CD14-positive monocyte (primary cell): ENCODE measurements around the gene ATXN1. TPM values are rescaled to one million over a fixed set of nuclear protein-coding genes. Genes with fewer than 3 reads are reported as not detected.

Experiments used
- DNase-seq, 3 donors: peaks; one replicate each; pipeline ENCODE4 v3.0.0-alpha.2; 2011 to 2022
- H2AFZ ChIP-seq: 2 replicates; pipeline ENCODE4 v1.6.0; 2012; ENCODE audit warnings: mild to moderate bottlenecking, low read depth, low read length, inconsistent platforms; ENCODE audit not compliant: insufficient read depth, poor library complexity, severe bottlenecking
- H3K27ac ChIP-seq, 2 donors: 1 replicate in 1 of 2; 2 replicates in 1 of 2; pipeline ENCODE4 v1.5.1; 2012 to 2013; ENCODE audit warnings: low read length in 2 of 2, control low read depth in 1 of 2, inconsistent platforms in 1 of 2, low read depth in 1 of 2, mild to moderate bottlenecking in 1 of 2
- H3K27me3 ChIP-seq, 2 donors: one replicate each; pipeline versions ENCODE4 v1.6.0 to v1.6.1; 2011 to 2013; ENCODE audit warnings: low read length in 2 of 2; ENCODE audit not compliant: control insufficient read depth in 2 of 2, insufficient read depth in 2 of 2
- H3K36me3 ChIP-seq, 2 donors: replicated peaks in 1 of 2; 1 replicate in 1 of 2; 2 replicates in 1 of 2; pipeline versions ENCODE4 v1.5.1 to v1.6.1; 2012 to 2013; ENCODE audit warnings: low read length in 2 of 2, control low read depth in 1 of 2, inconsistent platforms in 1 of 2, mild to moderate bottlenecking in 1 of 2; ENCODE audit not compliant: insufficient read depth in 2 of 2, control insufficient read depth in 1 of 2
- H3K4me1 ChIP-seq, 2 donors: 1 replicate in 1 of 2; 2 replicates in 1 of 2; pipeline versions ENCODE4 v1.5.1 to v1.6.1; 2012 to 2013; ENCODE audit warnings: low read length in 2 of 2, control low read depth in 1 of 2, inconsistent platforms in 1 of 2, mild to moderate bottlenecking in 1 of 2, moderate library complexity in 1 of 2; ENCODE audit not compliant: insufficient read depth in 2 of 2, control insufficient read depth in 1 of 2
- H3K4me2 ChIP-seq: replicated peaks from 2 replicates; pipeline ENCODE3; 2012; ENCODE audit warnings: low read length, moderate library complexity, mild to moderate bottlenecking; ENCODE audit not compliant: poor library complexity, severe bottlenecking; ENCODE audit errors: extremely low read depth
- H3K4me3 ChIP-seq, 3 experiments: fragments of 200-600 bp in 1 of 3; sonication (generic) in 1 of 3; replicated peaks in 1 of 3; 1 replicate in 2 of 3; 2 replicates in 1 of 3; pipeline ENCODE4 v1.5.1; 2011 to 2013; ENCODE audit warnings: low read length in 3 of 3, mild to moderate bottlenecking in 3 of 3, control low read depth in 2 of 3, low read depth in 2 of 3, inconsistent platforms in 1 of 3, moderate library complexity in 1 of 3
- H3K79me2 ChIP-seq: 2 replicates; pipeline ENCODE4 v1.6.0; 2012; ENCODE audit warnings: mild to moderate bottlenecking, control low read depth, inconsistent platforms, low read length, moderate library complexity; ENCODE audit not compliant: insufficient read depth
- H3K9ac ChIP-seq: 2 replicates; pipeline ENCODE4 v1.6.0; 2017; ENCODE audit warnings: low read length, mild to moderate bottlenecking; ENCODE audit not compliant: insufficient read depth, poor library complexity, severe bottlenecking
- H3K9me3 ChIP-seq, 2 donors: replicated peaks in 1 of 2; 1 replicate in 1 of 2; 2 replicates in 1 of 2; pipeline versions ENCODE4 v1.5.1 to v1.6.1; 2012 to 2013; ENCODE audit warnings: low read length in 2 of 2, control low read depth in 1 of 2; ENCODE audit not compliant: control insufficient read depth in 1 of 2, insufficient read depth in 1 of 2
- H4K20me1 ChIP-seq: 2 replicates; pipeline ENCODE4 v1.6.0; 2012; ENCODE audit warnings: mild to moderate bottlenecking, low read length, control low read depth, moderate library complexity; ENCODE audit not compliant: insufficient read depth
- H3K27ac Mint-ChIP-seq, 7 donors: one replicate each; pipeline ENCODE4 v1.8.0; 2020; ENCODE audit warnings: mild to moderate bottlenecking in 7 of 7, mixed read lengths in 7 of 7, moderate library complexity in 6 of 7, inconsistent platforms in 2 of 7
- H3K27me3 Mint-ChIP-seq, 3 donors: one replicate each; pipeline ENCODE4 v1.8.0; 2021 to 2022; ENCODE audit warnings: low read depth in 3 of 3, mild to moderate bottlenecking in 3 of 3, mixed read lengths in 3 of 3, moderate library complexity in 3 of 3, inconsistent platforms in 1 of 3
- H3K36me3 Mint-ChIP-seq, 2 donors: one replicate each; pipeline ENCODE4 v1.8.0; 2020; ENCODE audit warnings: mixed read lengths in 2 of 2, inconsistent platforms in 1 of 2, mild to moderate bottlenecking in 1 of 2
- H3K4me1 Mint-ChIP-seq: one replicate; pipeline ENCODE4 v1.8.0; 2020; ENCODE audit warnings: mild to moderate bottlenecking, mixed read lengths
- H3K4me3 Mint-ChIP-seq, 2 donors: one replicate each; pipeline ENCODE4 v1.8.0; 2020; ENCODE audit warnings: mild to moderate bottlenecking in 2 of 2, mixed read lengths in 2 of 2, moderate library complexity in 1 of 2
- H3K9me3 Mint-ChIP-seq, 7 donors: one replicate each; pipeline ENCODE4 v1.8.0; 2020 to 2022; ENCODE audit warnings: mixed read lengths in 7 of 7, mild to moderate bottlenecking in 6 of 7, moderate library complexity in 6 of 7, inconsistent platforms in 2 of 7
- WGBS: methylation state at CpG from one replicate; pipeline ENCODE4 v1.1.5; 2013; ENCODE audit warnings: missing lambda C conversion rate; ENCODE audit not compliant: insufficient coverage; 5-methylcytosine and 5-hydroxymethylcytosine counted together
- intact Hi-C, 2 donors: fragments of 100-400 bp; cut with micrococcal nuclease; formaldehyde crosslinking; loops; one replicate each; pipeline versions ENCODE4 v1.15.0 to v1.15.1; 2023
- polyA plus RNA-seq, 3 donors: library from polyadenylated mRNA; depleted of rRNA in 1 of 3; unstranded in 2 of 3; stranded (reverse) in 1 of 3; fragments of 300-500 nt in 2 of 3; fragments of >200 nt in 1 of 3; fragmentation: Illumina TruSeq in 2 of 3; gene quantifications; 1 replicate in 2 of 3; 2 replicates in 1 of 3; pipeline ENCODE4 v1.2.3, GENCODE V29; 2012 to 2021
- TF ChIP-seq, protein P1 (sequence below): fragments of 200-600 bp; IDR thresholded peaks from one replicate; pipeline ENCODE4 v1.8.0; 2022; ENCODE audit warnings: antibody characterized with exemption, mild to moderate bottlenecking

Gene ATXN1
- polyA plus RNA-seq, 3 donors, result 8.8 to 19.1 (median 10.9) TPM

DNA sequence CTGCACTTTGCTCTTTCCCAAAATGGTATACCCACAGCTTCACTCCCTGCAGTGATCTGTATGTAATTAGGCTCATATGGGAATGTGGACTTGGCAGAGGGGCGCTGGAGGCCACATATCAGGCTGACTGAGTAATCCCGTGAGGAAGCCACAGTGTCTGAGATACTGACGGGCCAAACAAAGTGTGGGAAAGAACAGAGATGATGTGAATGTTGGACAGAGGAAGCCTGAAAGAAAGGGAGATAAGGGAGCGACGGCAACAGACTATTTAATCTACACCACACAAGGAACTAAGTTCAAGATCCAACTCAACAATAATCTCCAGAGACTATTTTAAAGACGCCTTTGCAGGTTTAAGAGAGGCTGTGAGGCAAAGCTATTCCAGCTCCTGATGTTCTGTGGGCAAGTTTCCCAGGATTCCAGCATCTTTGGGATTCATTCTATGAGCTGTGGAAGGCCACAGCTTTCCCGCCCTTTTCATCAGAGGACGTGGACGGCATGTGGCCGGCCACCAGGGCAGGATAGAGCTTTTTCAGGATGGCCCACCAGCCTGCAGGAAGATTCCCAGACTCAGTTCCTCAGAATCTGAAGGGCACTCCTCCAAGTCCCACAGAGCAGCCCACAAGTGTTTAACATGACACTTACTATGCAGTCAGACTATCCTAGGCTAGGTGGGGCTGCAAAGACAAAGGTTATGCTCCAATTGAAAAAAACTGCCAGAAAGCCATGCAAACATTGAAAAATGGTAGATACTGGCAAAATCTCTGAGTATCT, 237.5 kb downstream of the ATXN1 start:
- intact Hi-C loops, result no loop called here
- Histone ChIP-seq H3K9me3 (no peaks in the 10 kb centered on the region), H3K27ac (no peak overlapping the region), H3K4me1 (no peaks in the 10 kb centered on the region), H3K4me3 (no peak overlapping the region), H3K9ac (no peak overlapping the region), H3K36me3 (peaks cover 29 to 51% of the 10 kb centered on the region in 2 donors), H2AFZ (no peak overlapping the region), H3K79me2 (no peaks in the 10 kb centered on the region), H3K27me3 (no peaks in the 10 kb centered on the region), H3K4me2 (no peak overlapping the region), H4K20me1 (peaks cover 14% of the 10 kb centered on the region)
- 100% methylated on average over 6 of the region's 10 CpGs for WGBS
- H3K36me3 Mint-ChIP-seq, result peaks cover 48 to 54% of the 10 kb centered on the region in 2 donors
- TF ChIP-seq, protein P1, sequence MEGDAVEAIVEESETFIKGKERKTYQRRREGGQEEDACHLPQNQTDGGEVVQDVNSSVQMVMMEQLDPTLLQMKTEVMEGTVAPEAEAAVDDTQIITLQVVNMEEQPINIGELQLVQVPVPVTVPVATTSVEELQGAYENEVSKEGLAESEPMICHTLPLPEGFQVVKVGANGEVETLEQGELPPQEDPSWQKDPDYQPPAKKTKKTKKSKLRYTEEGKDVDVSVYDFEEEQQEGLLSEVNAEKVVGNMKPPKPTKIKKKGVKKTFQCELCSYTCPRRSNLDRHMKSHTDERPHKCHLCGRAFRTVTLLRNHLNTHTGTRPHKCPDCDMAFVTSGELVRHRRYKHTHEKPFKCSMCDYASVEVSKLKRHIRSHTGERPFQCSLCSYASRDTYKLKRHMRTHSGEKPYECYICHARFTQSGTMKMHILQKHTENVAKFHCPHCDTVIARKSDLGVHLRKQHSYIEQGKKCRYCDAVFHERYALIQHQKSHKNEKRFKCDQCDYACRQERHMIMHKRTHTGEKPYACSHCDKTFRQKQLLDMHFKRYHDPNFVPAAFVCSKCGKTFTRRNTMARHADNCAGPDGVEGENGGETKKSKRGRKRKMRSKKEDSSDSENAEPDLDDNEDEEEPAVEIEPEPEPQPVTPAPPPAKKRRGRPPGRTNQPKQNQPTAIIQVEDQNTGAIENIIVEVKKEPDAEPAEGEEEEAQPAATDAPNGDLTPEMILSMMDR, result no peak
- peaks cover 3% of the 10 kb centered on the region for H3K4me1 Mint-ChIP-seq
- no peak for DNase-seq
- peak overlapping the region in 1 of 7 donors; percentile 28 for H3K27ac Mint-ChIP-seq
- H3K27me3 Mint-ChIP-seq, result peaks cover 0 to 2% (median 0%) of the 10 kb centered on the region in 3 donors
- H3K9me3 Mint-ChIP-seq, result no peaks in the 10 kb centered on the region
- H3K4me3 Mint-ChIP-seq, result no peak overlapping the region

DNA sequence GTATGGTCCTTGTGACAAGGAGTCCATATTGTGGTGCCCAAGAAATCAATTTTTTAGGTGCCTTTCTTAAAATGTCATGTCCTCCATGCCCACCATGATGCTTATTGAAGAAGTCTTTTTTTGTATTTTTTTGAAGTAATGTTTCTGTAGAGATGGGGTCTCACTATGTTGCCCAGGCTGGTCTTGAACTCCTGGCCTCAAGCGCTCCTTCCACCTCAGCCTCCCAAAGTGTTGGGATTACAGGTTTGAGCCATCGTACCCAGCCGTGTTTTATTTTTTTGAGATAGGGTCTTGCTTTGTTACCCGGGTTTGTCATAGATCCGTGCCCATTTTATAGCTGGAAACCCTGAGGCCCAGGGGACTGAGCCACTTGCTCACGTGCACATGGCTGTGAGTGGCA, 238.3 kb downstream of the ATXN1 start:
- Histone ChIP-seq H3K36me3 (peaks cover 29 to 51% of the 10 kb centered on the region in 2 donors), H3K4me3 (no peak overlapping the region), H3K27me3 (no peaks in the 10 kb centered on the region), H2AFZ (no peak overlapping the region), H3K4me2 (no peak overlapping the region), H3K9me3 (no peaks in the 10 kb centered on the region), H3K4me1 (peaks cover 7% of the 10 kb centered on the region in 2 donors), H3K9ac (no peak overlapping the region), H3K79me2 (no peaks in the 10 kb centered on the region), H4K20me1 (peaks cover 21% of the 10 kb centered on the region), H3K27ac (no peak overlapping the region)
- H3K9me3 Mint-ChIP-seq, result no peaks in the 10 kb centered on the region
- peaks cover 10% of the 10 kb centered on the region for H3K4me1 Mint-ChIP-seq
- H3K27ac Mint-ChIP-seq, result peak overlapping the region in 1 of 7 donors; percentile 11
- 100% methylated on average over 4 of the region's 6 CpGs for WGBS
- peaks cover 0 to 2% (median 0%) of the 10 kb centered on the region in 3 donors for H3K27me3 Mint-ChIP-seq
- intact Hi-C loops, result no loop called here
- DNase-seq, result no peak
- TF ChIP-seq, protein P1, result no peak
- H3K36me3 Mint-ChIP-seq, result peaks cover 52 to 58% of the 10 kb centered on the region in 2 donors
- H3K4me3 Mint-ChIP-seq, result no peak overlapping the region
